Stimulated activated CD8-positive, alpha-beta memory T cell treated with anti-CD3 and anti-CD28 coated beads, Interleukin-4, amount 100 ng/mL, for 4 hours (primary cell): ENCODE measurements around the gene ZDHHC14.

ENCODE experiments used
- DNase-seq, 2 donors: peaks; one replicate each; pipeline ENCODE4 v3.0.0-alpha.2; 2020; ENCODE audit warnings: low read depth in 2 of 2, low spot score in 1 of 2

The ZDHHC14 gene

GRCh38 chr6:157638779-157639178, 257.8 kb downstream of the ZDHHC14 start:
- DNase-seq = no peak

GRCh38 chr6:157640746-157641451, 259.9 kb downstream of the ZDHHC14 start:
- DNase-seq = no peak

GRCh38 chr6:157641837-157642236, 260.8 kb downstream of the ZDHHC14 start:
- DNase-seq = no peak

GRCh38 chr6:157642736-157643135, 261.7 kb downstream of the ZDHHC14 start:
- DNase-seq = no peak

GRCh38 chr6:157644043-157644810, 263.2 kb downstream of the ZDHHC14 start:
- peak in 1 of 2 donors; percentile 4 for DNase-seq

- DNase-seq = no peak
Measured at GRCh38 chr6:157645201-157645795, 264.3 kb downstream of the ZDHHC14 start.

GRCh38 chr6:157646012-157646411, 265.0 kb downstream of the ZDHHC14 start:
- no peak for DNase-seq

- DNase-seq = no peak
Measured at GRCh38 chr6:157647261-157647915, 266.4 kb downstream of the ZDHHC14 start.

- no peak for DNase-seq
Measured at GRCh38 chr6:157648561-157648960, 267.6 kb downstream of the ZDHHC14 start.

GRCh38 chr6:157649311-157650260, 268.6 kb downstream of the ZDHHC14 start:
- DNase-seq = no peak

GRCh38 chr6:157650261-157650640, 269.3 kb downstream of the ZDHHC14 start:
- DNase-seq = no peak

GRCh38 chr6:157650801-157651200, 269.8 kb downstream of the ZDHHC14 start:
- DNase-seq = no peak

GRCh38 chr6:157651731-157652490, 270.9 kb downstream of the ZDHHC14 start:
- DNase-seq = no peak

- no peak for DNase-seq
Measured at GRCh38 chr6:157652601-157653363, 271.8 kb downstream of the ZDHHC14 start.

- DNase-seq = no peak
Measured at GRCh38 chr6:157653521-157653920, 272.5 kb downstream of the ZDHHC14 start.

GRCh38 chr6:157655139-157655538, 274.1 kb downstream of the ZDHHC14 start:
- DNase-seq = no peak

- no peak for DNase-seq
Measured at GRCh38 chr6:157656437-157656997, 275.5 kb downstream of the ZDHHC14 start.

- no peak for DNase-seq
Measured at GRCh38 chr6:157657754-157658153, 276.8 kb downstream of the ZDHHC14 start.

- no peak for DNase-seq
Measured at GRCh38 chr6:157658301-157658700, 277.3 kb downstream of the ZDHHC14 start.
